ENCODE measurements around the gene PSME3IP1.

DNA sequence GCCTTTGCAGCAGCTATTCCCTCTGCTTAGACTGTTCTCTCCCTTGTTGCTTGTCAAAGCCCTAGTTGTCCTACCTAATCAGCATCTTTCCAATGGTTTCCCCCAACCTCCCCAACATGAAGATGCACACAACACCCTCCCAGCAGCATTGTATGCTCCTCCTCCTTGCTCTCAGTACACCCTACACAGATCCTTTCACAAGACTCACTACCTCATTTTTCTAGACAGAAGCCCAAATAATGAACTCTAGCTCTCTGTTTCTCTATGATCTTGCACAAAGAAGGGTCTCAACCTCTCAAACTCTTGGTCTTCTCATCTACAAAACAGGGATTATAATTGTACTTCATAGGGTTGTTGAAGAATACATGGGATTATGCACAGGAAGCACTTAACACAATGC lies 19.4 kb downstream of the PSME3IP1 start:
- TF ChIP-seq CTCF (optimal IDR thresholded peaks at IDR 0.05 in 1 of 3, IDR thresholded peaks at IDR 0.05 in 1 of 3, conservative IDR thresholded peaks at IDR 0.05 in 1 of 3; ENCODE audit: extremely low read depth in 1 of 3, insufficient read depth in 2 of 3, low read length in 3 of 3), result no peak
- TF ChIP-seq EZH2 (IDR thresholded peaks at IDR 0.05; ENCODE audit: low read length), result no peak
